ENCODE data around the gene WDR74.
"Not testable (repeated sequence)": the region's sequence is repeated elsewhere in the genome, so short reads cannot be mapped to it uniquely, and the experiment has no call there.

WDR74 gene

DNA sequence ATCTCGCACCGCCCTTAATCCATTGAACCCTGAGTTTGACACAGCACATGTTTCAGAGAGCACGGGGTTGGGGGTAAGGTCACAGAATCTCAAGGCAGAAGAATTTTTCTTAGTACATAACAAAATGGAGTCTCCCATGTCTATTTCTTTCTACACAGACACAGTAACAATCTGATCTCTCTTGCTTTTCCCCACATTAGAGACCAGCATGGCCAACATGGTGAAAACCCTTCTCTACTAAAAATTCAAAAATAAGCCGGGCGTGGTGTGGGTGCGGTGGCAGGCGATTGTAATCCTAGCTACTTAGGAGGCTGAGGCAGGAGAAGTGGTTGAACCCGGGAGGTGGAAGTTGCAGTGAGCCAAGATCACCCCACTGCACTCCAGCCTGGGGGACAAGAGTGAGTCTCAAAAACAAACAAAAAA is 19.9 kb upstream of the WDR74 start:
- DNase-seq: not testable (repeated sequence)

DNA sequence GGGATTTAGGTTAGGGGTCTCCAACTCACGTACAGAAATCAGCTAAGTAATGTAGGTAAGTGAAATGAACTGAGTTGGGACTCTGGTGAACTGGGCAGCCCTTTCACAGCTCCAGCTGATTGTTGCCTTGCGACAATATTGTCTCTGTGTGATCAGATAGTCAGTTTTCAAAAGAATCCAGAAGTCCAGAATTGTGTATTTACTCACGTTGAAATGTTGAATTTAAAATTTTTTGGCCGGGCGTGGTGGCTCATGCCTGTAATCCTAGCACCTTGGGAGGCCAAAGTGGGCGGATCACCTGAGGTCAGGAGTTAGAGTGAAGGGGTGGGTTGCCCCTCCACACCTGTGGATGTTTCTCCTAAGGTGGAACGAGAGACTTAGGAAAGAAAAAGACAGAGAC is 18.8 kb upstream of the WDR74 start:
- no peak for DNase-seq

DNA sequence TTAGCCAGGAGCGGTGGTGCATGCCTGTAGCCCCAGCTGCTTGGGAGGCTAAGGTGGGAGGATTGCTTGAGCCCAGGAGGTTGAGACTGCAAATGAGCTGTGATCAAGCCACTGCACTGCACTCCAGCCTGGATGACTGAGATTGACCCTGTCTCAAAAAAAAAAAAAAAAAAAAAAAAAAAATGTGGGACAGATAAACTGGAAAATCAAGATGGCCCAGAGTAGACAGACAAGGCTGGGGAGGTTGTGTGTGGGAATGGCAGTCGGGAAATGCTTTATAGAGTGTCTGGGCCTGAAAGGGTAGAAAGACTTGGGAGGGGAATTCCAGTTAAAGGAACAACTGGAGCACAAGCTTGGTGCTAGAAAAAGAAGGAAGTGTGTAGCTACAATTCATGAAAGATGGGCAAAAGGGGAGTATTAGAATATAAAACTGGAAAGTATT is 18.2 kb upstream of the WDR74 start:
- DNase-seq: no peak

DNA sequence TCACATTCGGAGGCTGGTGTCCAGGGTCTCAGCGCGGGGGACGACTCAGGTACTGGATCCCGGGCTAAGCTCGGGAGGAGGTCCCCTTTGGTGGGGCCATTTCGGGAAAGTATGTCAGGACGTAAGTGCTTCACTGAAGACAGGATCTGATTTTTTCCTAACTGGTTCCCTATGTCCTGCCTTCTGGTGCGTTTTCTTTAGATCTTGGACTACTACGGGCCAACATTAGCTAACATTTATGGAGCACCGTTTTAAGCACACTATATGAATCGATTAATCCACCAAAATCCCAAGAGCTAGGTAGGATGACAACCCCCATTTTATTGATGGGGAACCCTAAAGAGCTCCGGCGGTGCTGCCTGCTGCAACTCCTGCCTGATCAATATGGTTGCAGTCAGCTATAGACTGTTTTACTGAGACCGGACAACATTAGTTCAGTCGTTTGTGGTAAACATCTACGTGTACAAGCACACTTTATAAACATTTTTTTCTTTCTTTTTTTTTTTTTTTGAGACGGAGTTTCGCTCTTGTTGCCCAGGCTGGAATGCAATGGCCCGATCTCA is 17.0 kb upstream of the WDR74 start:
- DNase-seq: no peak

DNA sequence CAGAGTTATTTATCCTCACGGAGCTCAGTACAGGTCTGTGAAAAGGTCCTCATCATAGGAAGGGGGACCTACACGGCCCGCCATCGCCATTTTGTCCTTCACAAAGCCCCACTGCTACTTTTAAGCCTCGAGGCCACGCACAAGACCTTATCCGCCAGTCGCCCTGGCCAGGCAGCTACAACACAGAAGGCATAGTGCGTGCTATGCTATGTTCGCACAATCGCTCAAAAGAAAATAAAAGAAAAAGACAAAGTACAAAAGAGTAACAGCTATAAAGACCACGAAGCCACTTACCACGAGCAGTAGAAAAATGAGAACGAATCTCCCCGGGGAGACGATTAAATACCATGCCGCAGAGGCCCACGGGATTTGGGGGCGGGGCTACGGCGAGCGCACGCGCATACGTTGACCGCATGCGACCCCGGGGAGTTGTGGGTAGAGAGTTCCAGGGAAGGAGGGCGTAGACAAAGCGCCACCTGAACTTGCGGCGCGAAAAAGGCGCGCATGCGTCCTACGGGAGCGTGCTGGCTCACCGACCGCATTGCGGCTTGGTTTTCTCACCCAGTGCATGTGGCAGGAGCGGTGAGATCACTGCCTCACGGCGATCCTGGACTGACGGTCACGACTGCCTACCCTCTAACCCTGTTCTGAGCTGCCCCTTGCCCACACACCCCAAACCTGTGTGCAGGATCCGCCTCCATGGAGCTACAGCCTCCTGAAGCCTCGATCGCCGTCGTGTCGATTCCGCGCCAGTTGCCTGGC is 16.4 kb upstream of the WDR74 start:
- peak; percentile 99 for DNase-seq

DNA sequence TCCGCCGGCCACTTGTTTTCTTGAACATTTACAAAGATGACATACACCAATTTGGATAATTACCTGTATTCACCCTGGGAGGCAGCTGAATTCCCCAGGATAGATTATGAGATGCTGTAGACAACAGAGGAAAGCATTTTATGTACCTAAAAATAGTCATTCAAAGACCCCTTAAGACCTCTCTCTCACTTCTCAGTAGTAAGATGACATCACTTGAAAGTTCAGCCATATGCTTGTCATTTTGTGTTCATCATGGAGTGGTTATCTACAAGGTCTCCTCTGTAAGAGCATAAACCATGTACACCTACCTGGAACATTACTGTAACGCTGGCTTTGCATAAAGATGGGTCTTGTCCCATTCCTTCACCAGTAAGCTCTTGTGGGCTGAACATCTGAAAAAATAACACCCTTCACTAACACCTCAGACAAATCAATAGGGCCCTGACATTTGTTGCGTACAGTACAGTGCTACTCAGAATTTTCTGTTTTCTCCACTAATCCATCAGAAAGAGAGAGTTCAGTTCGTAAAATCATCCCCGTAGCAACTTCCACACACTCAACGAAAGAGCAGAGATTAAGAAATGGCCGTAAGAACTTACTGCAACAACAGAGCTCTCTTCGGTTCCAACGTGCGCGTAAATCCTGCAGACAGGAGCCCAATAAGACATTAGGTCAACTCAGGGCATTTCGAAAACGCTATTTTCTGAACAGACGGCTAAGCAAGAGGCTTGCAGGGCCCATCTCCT is 15.6 kb upstream of the WDR74 start:
- DNase-seq: no peak

DNA sequence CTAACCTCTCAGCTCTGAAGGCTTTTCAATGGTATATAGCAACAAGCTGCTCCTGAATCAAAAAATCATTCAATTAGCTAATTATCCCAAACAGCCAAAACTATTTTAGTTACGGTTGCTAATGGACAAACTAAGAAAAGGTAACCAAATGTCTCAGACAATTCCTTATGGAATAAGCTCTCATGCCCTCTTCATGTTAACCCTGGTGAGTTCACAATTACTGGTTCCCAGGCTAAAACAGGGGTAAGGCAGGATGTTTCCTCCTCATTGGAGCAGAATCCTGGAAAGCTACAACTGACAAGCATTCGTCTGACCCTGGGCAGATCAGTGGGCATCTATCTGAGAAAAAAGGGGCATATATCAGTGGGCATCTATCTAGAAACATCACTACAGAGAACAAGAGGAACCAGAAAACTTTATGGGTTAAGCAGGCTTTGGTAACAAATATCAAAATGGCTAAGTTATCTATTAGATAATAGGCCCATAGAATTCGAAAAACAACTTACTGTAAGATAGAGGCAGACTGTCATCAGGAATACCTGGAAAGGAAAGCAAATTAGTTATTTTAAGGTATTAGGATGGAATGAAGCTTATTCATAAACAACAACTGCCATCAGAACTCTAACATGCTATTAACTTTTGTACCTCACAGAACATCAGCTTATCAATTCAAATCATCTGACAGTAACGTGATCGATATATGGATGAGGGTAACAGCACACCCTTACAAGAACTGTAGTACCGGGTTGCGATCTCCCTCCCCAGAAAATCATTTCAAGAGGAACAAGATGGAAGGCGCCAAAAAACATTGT is 14.8 kb upstream of the WDR74 start:
- DNase-seq: no peak

DNA sequence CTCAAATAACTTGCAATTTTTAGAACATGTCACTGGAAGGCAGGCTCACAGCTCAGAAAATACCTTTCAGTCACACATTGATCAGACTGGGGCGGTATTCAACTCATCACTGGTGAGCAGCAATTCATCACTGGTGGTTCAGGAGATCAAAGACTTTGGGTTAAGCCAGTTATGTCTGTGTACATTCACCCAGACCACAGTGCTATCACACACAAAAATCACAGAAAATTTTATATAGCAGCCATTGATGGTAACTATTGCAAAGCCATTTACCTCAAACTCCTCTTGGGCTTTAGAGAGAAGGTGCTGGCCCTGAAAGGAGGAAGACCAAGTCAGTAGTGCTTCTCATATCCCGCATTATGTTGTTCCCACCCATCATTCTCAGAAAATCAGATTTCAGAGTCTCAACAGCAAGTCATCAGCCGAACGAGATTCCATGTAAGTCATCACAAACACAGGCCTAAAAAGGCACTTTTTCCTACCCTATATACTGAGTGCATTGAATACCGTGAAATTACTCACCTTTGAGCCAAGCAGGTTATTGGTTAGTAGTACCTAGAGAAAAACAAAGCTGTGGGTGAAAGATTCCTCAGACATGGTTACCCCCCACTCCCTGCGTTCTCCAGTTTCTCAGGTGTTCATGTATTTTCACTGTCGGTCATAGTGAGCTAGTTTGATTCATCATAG is 14.0 kb upstream of the WDR74 start:
- peak; percentile 68 for DNase-seq

DNA sequence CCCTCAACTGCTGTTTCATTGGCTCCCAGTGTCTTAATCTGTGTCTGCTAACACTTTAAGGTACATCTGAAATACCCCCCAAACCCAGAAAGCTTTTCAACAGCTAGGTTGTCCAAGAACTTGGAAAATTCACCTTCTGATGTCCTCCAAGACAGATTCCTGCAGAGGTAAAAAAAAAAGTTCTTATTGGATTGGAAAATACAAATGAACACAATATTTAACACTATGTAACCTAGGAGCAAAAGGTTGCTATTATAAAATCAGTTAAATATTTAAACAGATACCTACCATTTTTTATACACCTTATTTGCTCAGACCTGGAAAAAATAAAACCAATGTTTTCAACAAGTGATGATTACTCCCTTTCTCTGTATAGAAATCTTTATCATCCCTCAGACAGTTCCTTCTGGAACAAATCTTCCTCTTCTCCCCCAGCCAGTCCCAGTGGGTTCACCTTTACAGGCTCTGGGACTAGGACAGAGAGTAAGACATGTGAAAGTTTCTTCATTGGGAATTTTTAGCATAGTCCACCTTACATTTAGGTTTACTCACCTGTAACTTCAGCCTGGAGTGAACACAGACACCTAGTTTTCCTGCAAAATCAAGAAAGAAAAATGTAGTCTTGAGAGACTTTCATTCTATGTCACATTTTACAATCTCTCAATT is 13.3 kb upstream of the WDR74 start:
- no peak for DNase-seq

DNA sequence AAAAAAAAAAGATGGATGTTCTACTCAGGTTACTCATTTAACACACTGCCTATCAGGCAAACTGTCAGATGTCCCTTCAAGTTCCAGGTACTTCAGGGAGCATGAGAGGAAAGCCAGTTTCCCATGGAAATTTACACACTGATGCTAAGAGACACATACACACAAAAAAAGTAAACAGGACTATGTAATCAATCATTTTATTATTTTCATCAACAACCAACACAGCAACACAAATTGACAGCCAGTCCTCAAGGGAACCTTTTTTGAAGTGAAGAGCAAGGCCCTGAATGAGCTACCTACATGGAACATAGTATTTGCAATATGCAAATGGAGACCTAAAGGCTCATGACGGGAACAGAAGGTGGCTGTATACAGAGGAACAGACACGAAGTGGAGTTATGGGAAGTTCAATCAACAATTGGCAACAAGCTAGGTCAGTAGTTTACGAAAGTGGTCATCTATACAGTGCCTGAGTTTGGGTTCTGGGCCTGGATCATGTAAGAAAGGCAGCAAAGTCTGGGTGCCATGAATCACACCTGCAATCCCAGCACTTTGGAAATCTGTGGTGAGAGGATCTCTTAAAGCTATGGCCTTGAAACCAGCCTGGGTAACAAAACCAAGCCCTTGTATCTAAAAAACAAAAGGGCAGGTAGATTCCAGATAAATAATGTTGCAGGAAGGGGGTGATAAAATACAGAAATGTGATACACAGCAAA is 12.6 kb upstream of the WDR74 start:
- DNase-seq: no peak

DNA sequence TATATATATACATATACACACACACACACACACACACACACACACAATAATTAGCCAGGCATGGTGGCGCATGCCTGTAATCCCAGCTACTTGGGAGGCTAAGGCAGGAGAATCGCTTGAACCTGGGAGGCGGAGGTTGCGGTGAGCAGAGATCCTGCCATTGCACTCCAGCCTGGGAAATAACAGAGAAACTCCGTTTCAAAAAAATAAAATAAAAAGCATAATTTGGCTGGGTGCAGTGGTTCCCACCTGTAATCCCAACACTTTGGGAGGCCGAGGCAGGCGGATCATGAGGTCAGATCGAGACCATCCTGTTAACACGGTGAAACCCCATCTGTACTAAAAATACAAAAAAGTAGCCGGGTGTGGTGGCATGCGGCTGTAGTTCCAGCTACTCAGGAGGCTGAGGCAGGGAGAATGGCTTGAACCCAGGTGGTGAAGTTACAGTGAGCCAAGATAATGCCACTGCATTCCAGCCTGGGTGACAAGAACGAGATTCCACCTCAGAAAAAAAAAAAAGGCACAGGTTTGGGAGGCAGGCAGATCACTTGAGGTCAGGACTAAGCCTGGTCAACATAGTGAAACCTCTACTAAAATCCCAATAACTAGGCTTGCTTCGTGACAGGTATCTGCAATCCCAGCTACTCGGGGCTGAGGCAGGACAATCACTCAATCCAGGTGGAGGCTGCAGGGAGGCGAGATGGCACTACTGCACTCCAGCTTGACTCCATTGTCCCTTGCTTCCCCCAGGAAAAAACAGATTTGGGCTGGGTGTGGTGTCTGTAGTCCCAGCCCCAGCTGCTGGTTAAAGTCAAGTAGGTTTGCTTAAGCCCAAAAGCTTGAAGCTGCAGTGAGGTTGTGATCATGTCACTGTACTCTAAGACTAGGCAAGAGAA is 11.8 kb upstream of the WDR74 start:
- DNase-seq: no peak

DNA sequence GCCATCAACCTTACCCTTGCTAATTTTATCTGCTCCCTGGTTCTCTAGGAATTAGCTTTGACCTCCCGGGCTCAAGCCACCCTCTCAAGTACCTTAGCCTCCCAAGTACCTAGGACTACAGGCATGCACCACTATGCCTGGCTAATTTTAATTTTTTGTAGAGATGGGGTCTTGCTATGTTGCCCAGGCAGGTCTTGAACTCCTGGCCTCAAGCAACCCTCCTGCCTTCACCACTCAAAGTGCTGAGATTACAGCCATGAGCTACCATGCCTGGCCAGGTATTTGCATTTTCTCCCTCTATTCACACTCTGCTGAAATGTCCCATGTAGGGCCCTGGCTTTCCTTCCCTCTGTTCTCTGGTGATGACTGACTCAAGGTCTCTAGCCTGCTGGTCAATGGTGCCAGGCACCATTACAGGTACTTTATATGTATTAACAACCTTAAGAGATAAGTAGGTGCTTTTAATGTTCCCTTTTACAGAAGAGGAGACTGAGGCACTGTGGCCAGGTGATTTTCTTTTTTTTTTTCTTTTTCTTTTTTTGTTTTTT is 8.5 kb upstream of the WDR74 start:
- DNase-seq: no peak

DNA sequence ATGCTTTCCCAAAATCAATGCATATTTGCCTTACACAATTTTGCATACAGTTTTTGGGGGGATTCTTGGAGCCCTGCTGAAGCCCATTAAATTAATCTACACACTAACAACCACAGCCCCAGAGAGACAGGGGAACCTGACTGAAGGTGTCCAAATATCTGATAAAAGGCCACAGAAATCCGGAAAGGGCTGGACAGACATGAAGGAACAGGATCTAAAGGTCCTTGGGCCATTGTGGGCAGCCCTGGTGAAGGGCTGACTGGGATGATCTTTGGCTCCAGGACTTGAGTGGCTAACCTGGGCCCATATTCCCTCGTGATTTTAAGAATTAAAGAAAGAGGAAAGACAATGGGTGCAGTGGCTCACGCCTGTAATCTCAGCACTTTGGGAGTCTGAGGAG is 6.8 kb upstream of the WDR74 start:
- no peak for DNase-seq

DNA sequence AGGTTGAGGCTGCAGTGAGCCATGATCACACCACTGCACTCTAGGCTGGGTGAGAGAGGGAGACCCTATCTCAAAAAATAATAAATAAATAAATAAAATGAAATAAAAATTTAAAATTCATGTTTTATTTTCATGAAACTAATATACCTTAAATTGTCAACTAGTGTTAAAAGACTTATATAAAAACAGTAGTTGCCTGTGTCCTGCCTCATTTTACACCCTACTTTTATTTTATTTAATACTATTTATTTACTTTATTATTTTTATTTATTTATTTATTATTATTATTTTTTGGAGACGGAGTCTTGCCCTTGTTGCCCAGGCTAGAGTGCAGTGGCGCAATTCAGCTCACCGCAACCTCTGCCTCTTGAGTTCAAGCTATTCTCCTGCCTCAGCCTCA is 4.8 kb upstream of the WDR74 start:
- no peak for DNase-seq

DNA sequence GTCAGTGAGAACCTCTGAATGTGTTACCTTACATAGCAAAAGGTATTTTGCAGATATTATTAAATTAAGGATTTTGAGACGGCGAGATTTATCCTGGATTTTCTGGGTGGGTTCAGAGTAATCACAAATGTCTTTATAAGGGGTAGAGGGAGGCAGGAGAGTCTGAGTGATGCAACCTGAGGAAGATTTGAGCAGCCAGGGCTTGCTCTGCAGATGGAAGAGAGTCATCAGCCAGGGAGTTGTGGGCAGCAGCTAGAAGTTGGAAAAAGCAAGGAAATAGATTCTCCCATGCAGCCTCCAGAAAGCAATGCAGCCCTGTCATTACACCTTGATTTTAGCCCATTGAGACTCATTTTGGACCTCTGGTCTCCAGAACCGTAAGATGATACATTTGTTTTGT is 4.1 kb upstream of the WDR74 start:
- no peak for DNase-seq

DNA sequence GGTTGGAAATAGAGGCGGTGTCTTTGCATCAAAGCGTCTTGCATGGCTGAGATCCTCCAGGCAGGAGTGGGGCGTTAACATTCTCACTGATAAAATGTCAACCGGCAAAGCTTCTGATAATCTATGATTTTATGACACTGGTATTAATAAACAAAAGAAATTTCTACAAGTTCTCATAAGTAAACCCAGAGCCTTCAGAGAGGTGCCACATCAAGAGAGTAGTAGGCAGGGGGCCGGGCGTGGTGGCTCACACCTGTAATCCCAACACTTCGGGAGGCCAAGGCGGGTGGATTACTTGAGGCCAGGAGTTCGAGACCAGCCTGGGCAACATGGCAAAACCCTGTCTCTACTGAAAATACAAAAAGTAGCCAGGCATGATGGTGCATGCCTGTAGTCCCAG is 3.5 kb upstream of the WDR74 start:
- DNase-seq: not testable (repeated sequence)

DNA sequence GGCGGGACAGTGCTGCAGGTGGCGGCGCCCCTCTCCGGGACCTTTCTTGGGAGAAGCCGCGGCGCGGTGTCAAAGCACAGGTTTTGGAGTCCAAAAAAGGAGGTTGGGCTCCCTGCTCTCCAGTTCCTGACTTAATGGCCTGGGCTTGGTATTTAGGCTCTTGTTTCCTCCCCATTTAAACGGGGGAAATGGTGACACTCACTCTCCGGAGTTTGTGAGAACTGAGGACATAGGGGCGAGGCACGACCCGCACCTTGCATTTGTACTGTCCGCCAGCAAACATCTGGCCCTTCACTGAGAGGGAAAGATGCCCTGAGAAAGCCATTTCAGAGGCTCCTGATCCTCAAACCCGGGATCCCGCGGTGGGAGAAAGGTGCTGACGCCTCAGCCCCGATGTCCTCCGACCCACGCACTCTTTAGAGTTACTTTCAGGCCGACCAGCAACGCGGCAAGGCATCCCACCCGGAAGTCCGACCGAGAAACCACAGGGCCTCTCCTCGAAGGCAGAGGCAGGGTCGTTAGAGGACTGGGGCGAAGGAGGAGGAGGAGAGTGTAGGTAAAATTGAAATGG is 2.9 kb upstream of the WDR74 start:
- DNase-seq: peak; percentile 41

DNA sequence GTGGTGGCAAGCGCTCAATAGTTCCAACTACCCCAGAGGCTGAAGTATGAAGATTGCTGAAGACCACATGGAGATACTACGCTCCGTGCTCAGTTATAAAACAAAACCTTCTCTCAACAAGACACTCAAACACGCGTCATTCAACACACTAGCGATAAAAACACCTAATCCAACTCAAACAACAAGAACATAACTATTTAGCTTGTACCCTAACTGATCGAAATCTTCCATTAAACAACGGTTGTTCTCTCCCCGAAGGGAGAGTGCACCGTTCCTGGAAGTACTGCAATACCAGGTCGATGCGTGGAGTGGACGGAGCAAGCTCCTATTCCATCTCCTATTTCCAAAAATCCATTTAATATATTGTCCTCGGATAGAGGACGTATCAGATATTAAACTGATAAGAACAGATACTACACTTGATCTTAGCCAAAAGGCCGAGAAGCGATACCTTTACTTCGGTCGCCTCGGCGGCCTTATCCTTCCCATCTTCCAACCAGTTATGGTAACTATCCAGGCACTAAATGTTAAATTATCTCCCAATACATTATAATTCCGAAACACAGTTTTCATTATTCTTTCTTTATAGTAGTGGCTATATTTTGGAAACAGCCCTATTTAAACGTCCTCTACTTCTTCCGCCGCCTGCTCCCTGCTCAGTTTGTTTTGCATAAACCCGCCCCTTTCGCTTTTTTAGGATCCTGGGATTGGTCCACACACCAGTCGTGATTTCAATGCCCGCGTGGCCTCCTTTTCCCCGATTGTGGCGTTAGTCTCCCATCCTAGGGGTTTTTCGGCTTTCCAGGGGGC is 2.2 kb upstream of the WDR74 start:
- DNase-seq: peak; percentile 92
